HEK293 (cell line): Measurements from ENCODE around the gene MISFA.

Experiments used
- PRDM1 ChIP-seq: fragments of 450-650 bp; formaldehyde crosslinking; IDR thresholded peaks from 2 replicates; pipeline ENCODE4; 2016; ENCODE audit warnings: missing biosample characterization, missing genetic modification characterization
- PRDM2 ChIP-seq: fragments of 450-650 bp; formaldehyde crosslinking; IDR thresholded peaks from 2 replicates; pipeline ENCODE4 v1.5.1; 2016; ENCODE audit warnings: missing biosample characterization, missing genetic modification characterization, borderline replicate concordance
- PRDM6 ChIP-seq: fragments of 450-650 bp; formaldehyde crosslinking; IDR thresholded peaks from 2 replicates; pipeline ENCODE4 v1.5.1; 2017; ENCODE audit warnings: missing biosample characterization, missing genetic modification characterization
- SCRT1 ChIP-seq: fragments of 450-650 bp; formaldehyde crosslinking; IDR thresholded peaks from 2 replicates; pipeline ENCODE4 v1.5.1; 2016; ENCODE audit warnings: missing biosample characterization, missing genetic modification characterization, borderline replicate concordance
- ZBTB21 ChIP-seq: fragments of 450-650 bp; formaldehyde crosslinking; IDR thresholded peaks from 2 replicates; pipeline ENCODE4 v1.5.1; 2017; ENCODE audit warnings: missing biosample characterization, missing genetic modification characterization
- ZFP37 ChIP-seq: fragments of 450-650 bp; formaldehyde crosslinking; IDR thresholded peaks from 2 replicates; pipeline ENCODE4 v1.5.1; 2016; ENCODE audit warnings: missing biosample characterization, missing genetic modification characterization
- ZNF114 ChIP-seq: fragments of 450-650 bp; formaldehyde crosslinking; IDR thresholded peaks from 2 replicates; pipeline ENCODE4 v1.5.0; 2017; ENCODE audit warnings: missing biosample characterization, missing genetic modification characterization
- ZNF140 ChIP-seq: fragments of 450-650 bp; formaldehyde crosslinking; IDR thresholded peaks from 2 replicates; pipeline ENCODE4 v1.5.1; 2016; ENCODE audit warnings: missing biosample characterization, missing genetic modification characterization
- ZNF155 ChIP-seq: fragments of 450-650 bp; formaldehyde crosslinking; IDR thresholded peaks from 2 replicates; pipeline ENCODE4 v1.5.1; 2016; ENCODE audit warnings: missing biosample characterization, missing genetic modification characterization
- ZNF169 ChIP-seq: fragments of 450-650 bp; formaldehyde crosslinking; IDR thresholded peaks from 2 replicates; pipeline ENCODE4 v1.5.1; 2016; ENCODE audit warnings: missing biosample characterization, missing genetic modification characterization
- ZNF174 ChIP-seq: fragments of 450-650 bp; formaldehyde crosslinking; IDR thresholded peaks from 2 replicates; pipeline ENCODE4 v1.5.0; 2017; ENCODE audit warnings: missing biosample characterization, mild to moderate bottlenecking, missing genetic modification characterization
- ZNF202 ChIP-seq: fragments of 450-650 bp; formaldehyde crosslinking; IDR thresholded peaks from 2 replicates; pipeline ENCODE4 v1.5.1; 2016; ENCODE audit warnings: missing biosample characterization, missing genetic modification characterization, borderline replicate concordance
- ZNF211 ChIP-seq: fragments of 450-650 bp; formaldehyde crosslinking; IDR thresholded peaks from 2 replicates; pipeline ENCODE4 v1.5.1; 2016; ENCODE audit warnings: low read depth, missing biosample characterization, missing genetic modification characterization
- ZNF350 ChIP-seq: fragments of 450-650 bp; formaldehyde crosslinking; IDR thresholded peaks from 2 replicates; pipeline ENCODE4 v1.5.0; 2017; ENCODE audit warnings: missing biosample characterization, mild to moderate bottlenecking, missing genetic modification characterization
- ZNF449 ChIP-seq: fragments of 450-650 bp; formaldehyde crosslinking; IDR thresholded peaks from 2 replicates; pipeline ENCODE4 v1.5.1; 2017; ENCODE audit warnings: missing biosample characterization, mild to moderate bottlenecking, missing genetic modification characterization, moderate library complexity
- ZNF518A ChIP-seq: fragments of 450-650 bp; formaldehyde crosslinking; conservative IDR thresholded peaks from 2 replicates; pipeline ENCODE4 v1.5.1; 2016; ENCODE audit warnings: low read depth, missing biosample characterization, missing genetic modification characterization
- ZNF626 ChIP-seq: fragments of 450-650 bp; sonication (Bioruptor Pico); formaldehyde crosslinking; IDR thresholded peaks from 2 replicates; pipeline ENCODE4 v1.5.1; 2018; ENCODE audit warnings: missing biosample characterization, missing genetic modification characterization, inconsistent platforms
- ZNF629 ChIP-seq: fragments of 450-650 bp; formaldehyde crosslinking; IDR thresholded peaks from 2 replicates; pipeline ENCODE4 v1.5.1; 2017; ENCODE audit warnings: missing biosample characterization, missing genetic modification characterization
- ZNF660 ChIP-seq: fragments of 450-650 bp; IDR thresholded peaks from 2 replicates; pipeline ENCODE4 v1.5.1; 2018; ENCODE audit warnings: missing biosample characterization, mild to moderate bottlenecking, missing genetic modification characterization
- ZNF664 ChIP-seq: fragments of 450-650 bp; formaldehyde crosslinking; IDR thresholded peaks from 2 replicates; pipeline ENCODE4 v1.5.1; 2016; ENCODE audit warnings: missing biosample characterization, missing genetic modification characterization
- ZNF792 ChIP-seq: fragments of 450-650 bp; formaldehyde crosslinking; IDR thresholded peaks from 2 replicates; pipeline ENCODE4 v1.5.1; 2016; ENCODE audit warnings: missing biosample characterization, missing genetic modification characterization
- ZNF843 ChIP-seq: fragments of 450-650 bp; formaldehyde crosslinking; IDR thresholded peaks from 2 replicates; pipeline ENCODE4 v1.5.1; 2016; ENCODE audit warnings: missing biosample characterization, missing genetic modification characterization
- ZSCAN5A ChIP-seq: fragments of 450-650 bp; formaldehyde crosslinking; IDR thresholded peaks from 2 replicates; pipeline ENCODE4 v1.5.1; 2016; ENCODE audit warnings: missing biosample characterization, missing genetic modification characterization

MISFA gene

GRCh38 chr11:18588297-18589252, 11.0 kb upstream of the MISFA start, which contains the start of gene UEVLD (continued):
- TF ChIP-seq ZNF169: no peak
- no peak for TF ChIP-seq ZNF843 (tag by site-specific recombination)
- no peak for TF ChIP-seq ZNF114 (tag by site-specific recombination)
- peak; percentile 53; the same call in 1 of the 2 replicates for TF ChIP-seq ZNF629
- TF ChIP-seq PRDM2 (tag by site-specific recombination): no peak
- TF ChIP-seq ZNF350 (tag by site-specific recombination): no peak
- TF ChIP-seq ZNF626 (tag by site-specific recombination): no peak
- TF ChIP-seq ZNF792: no peak
- no peak for TF ChIP-seq ZNF664 (tag by site-specific recombination)
- peak; percentile 63; the same call in 1 of the 2 replicates for TF ChIP-seq ZFP37 (tag by site-specific recombination)
- TF ChIP-seq ZBTB21 (tag by site-specific recombination): no peak
- TF ChIP-seq ZNF518A: 0 out of 2 replicates have a peak, but pooled peaks have one; percentile 16
- peak; percentile 67; the same call in 1 of the 2 replicates for TF ChIP-seq ZSCAN5A
- no peak for TF ChIP-seq ZNF140 (tag by site-specific recombination)
- no peak for TF ChIP-seq ZNF449
- TF ChIP-seq PRDM6 (tag by site-specific recombination): no peak
- TF ChIP-seq ZNF211: no peak
- no peak for TF ChIP-seq SCRT1 (tag by site-specific recombination)
- no peak for TF ChIP-seq ZNF155 (tag by site-specific recombination)
- TF ChIP-seq ZNF202 (tag by site-specific recombination): no peak
- TF ChIP-seq ZNF660: peak; percentile 77
- no peak for TF ChIP-seq PRDM1 (tag by site-specific recombination)
- TF ChIP-seq ZNF174 (tag by site-specific recombination): no peak
